ENCODE measurements around the gene SIRT3. TPM values are rescaled to one million over a fixed set of nuclear protein-coding genes. Genes with fewer than 3 reads are reported as not detected.
A peak's percentile ranks its signal among the peaks of the same experiment; 100 is the strongest.

The SIRT3 gene
- total RNA-seq, 1 donor from 2014 or later, result 11.4 TPM

DNA sequence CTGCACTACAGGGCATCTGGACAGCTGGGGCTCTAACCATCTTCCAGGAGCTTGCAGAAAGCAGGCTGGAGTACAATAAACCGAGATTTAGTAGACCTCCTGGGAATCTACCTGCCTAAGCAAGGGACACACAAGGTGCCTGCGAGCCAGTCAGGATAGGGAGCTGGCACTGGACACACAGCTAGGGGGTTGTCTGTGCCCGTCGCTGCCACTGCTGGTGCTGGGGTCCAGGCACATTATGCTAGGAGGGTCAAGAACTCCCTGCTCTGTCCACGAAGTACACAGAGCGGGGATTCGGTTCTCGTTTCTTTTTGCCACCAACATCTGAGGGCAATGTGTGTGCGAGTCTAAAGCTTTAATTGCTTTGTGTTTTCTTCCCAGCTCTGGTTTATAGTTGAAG lies 24.4 kb downstream of the SIRT3 start:
- TF ChIP-seq CTCF (IDR thresholded peaks at IDR 0.05; ENCODE audit: insufficient read depth, low read length, poor library complexity, severe bottlenecking), result no peak
- Histone ChIP-seq H3K4me3 (ENCODE audit: low read depth, low read length) (no peak overlapping the region), H3K27me3 (ENCODE audit: control insufficient read depth, insufficient read depth, low read length) (no peaks in the 10 kb centered on the region), H3K36me3 (ENCODE audit: control insufficient read depth, insufficient read depth, low read length) (peaks cover 21% of the 10 kb centered on the region)
- DNase-seq (ENCODE audit: low read depth), result no peak

DNA sequence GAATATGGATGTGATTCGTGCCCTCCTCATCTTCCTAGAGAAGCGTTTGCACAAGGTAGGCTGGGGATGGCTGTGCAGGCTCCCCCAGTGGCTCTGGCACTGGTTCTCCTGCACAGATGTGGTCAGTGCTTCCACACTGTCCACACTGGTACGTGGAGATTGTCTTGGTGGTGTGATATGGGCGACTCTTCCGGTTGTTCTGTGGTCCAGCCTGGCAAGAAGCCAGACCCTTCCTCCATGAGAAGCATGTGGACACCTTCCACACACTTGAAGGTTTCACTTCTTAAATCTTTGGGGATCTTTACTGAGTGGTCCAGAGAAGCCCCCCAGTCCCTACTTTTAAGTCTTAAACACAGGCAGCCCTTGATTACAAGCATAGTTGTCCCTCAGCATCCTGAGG lies 24.8 kb downstream of the SIRT3 start:
- no peaks in the 10 kb centered on the region for H3K27me3 ChIP-seq (ENCODE audit: control insufficient read depth, insufficient read depth, low read length)
- no peak for DNase-seq (ENCODE audit: low read depth)
- peaks cover 21% of the 10 kb centered on the region for H3K36me3 ChIP-seq (ENCODE audit: control insufficient read depth, insufficient read depth, low read length)
- H3K4me3 ChIP-seq (ENCODE audit: low read depth, low read length), result no peak overlapping the region
- no peak for TF ChIP-seq CTCF (IDR thresholded peaks at IDR 0.05; ENCODE audit: insufficient read depth, low read length, poor library complexity, severe bottlenecking)

GRCh38 chr11:210803-211180 lies 25.4 kb downstream of the SIRT3 start:
- Histone ChIP-seq H3K36me3 (ENCODE audit: control insufficient read depth, insufficient read depth, low read length) (peaks cover 20% of the 10 kb centered on the region), H3K27me3 (ENCODE audit: control insufficient read depth, insufficient read depth, low read length) (no peaks in the 10 kb centered on the region), H3K4me3 (ENCODE audit: low read depth, low read length) (no peak overlapping the region)
- no peak for TF ChIP-seq CTCF (IDR thresholded peaks at IDR 0.05; ENCODE audit: insufficient read depth, low read length, poor library complexity, severe bottlenecking)
- DNase-seq (ENCODE audit: low read depth), result no peak

GRCh38 chr11:210122-210802 lies 25.9 kb downstream of the SIRT3 start:
- Histone ChIP-seq H3K27me3 (ENCODE audit: control insufficient read depth, insufficient read depth, low read length) (no peaks in the 10 kb centered on the region), H3K4me3 (ENCODE audit: low read depth, low read length) (peak overlapping the region; percentile 90), H3K36me3 (ENCODE audit: control insufficient read depth, insufficient read depth, low read length) (peaks cover 20% of the 10 kb centered on the region)
- no peak for TF ChIP-seq CTCF (IDR thresholded peaks at IDR 0.05; ENCODE audit: insufficient read depth, low read length, poor library complexity, severe bottlenecking)
- peak; percentile 53 for DNase-seq (ENCODE audit: low read depth)

DNA sequence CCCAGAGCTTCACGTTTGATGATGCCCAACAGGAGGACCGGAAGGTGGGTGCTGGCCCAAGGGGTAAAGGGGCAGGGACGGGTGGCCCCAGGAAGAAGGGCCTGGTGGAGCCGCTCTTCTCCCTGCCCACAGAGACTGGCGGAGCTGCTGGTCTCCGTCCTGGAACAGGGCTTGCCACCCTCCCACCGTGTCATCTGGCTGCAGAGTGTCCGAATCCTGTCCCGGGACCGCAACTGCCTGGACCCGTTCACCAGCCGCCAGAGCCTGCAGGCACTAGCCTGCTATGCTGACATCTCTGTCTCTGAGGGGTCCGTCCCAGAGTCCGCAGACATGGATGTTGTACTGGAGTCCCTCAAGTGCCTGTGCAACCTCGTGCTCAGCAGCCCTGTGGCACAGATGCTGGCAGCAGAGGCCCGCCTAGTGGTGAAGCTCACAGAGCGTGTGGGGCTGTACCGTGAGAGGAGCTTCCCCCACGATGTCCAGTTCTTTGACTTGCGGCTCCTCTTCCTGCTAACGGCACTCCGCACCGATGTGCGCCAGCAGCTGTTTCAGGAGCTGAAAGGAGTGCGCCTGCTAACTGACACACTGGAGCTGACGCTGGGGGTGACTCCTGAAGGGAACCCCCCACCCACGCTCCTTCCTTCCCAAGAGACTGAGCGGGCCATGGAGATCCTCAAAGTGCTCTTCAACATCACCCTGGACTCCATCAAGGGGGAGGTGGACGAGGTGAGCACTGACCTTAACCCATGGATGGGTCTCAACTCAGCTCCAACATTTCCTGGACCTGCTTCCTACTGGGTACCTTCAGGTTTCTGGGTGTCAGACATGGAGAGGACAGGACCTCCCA lies 26.6 kb downstream of the SIRT3 start:
- no peak for TF ChIP-seq CTCF (IDR thresholded peaks at IDR 0.05; ENCODE audit: insufficient read depth, low read length, poor library complexity, severe bottlenecking)
- no peak for DNase-seq (ENCODE audit: low read depth)
- H3K36me3 ChIP-seq (ENCODE audit: control insufficient read depth, insufficient read depth, low read length), result peaks cover 18% of the 10 kb centered on the region
- peak overlapping the region; percentile 90 for H3K4me3 ChIP-seq (ENCODE audit: low read depth, low read length)
- no peaks in the 10 kb centered on the region for H3K27me3 ChIP-seq (ENCODE audit: control insufficient read depth, insufficient read depth, low read length)

All from kidney epithelial cell (primary cell).